ENCODE results near the gene SH3TC1.

The SH3TC1 gene

GRCh38 chr4:8220661-8221450, 21.8 kb downstream of the SH3TC1 start:
- Histone ChIP-seq H3K36me3 (ENCODE audit: control insufficient read depth in 1 of 2, insufficient read depth in 2 of 2, low read length in 2 of 2) (peaks cover 0 to 5% of the 10 kb centered on the region in 2 donors), H3K4me3 (ENCODE audit: low read depth in 1 of 2, low read length in 2 of 2) (no peak overlapping the region), H3K27me3 (ENCODE audit: low read depth, low read length) (no peaks in the 10 kb centered on the region), H3K4me1 (ENCODE audit: control insufficient read depth in 1 of 2, insufficient read depth in 2 of 2, low read length in 2 of 2) (no peaks in the 10 kb centered on the region), H3K9me3 (ENCODE audit: control insufficient read depth in 1 of 2, low read length in 2 of 2) (no peaks in the 10 kb centered on the region), H3K27ac (ENCODE audit: low read length) (no peak overlapping the region)

- Histone ChIP-seq H3K27me3 (ENCODE audit: low read depth, low read length) (no peaks in the 10 kb centered on the region), H3K9me3 (ENCODE audit: control insufficient read depth in 1 of 2, low read length in 2 of 2) (no peaks in the 10 kb centered on the region), H3K36me3 (ENCODE audit: control insufficient read depth in 1 of 2, insufficient read depth in 2 of 2, low read length in 2 of 2) (peaks cover 0 to 5% of the 10 kb centered on the region in 2 donors), H3K27ac (ENCODE audit: low read length) (no peak overlapping the region), H3K4me3 (ENCODE audit: low read depth in 1 of 2, low read length in 2 of 2) (no peak overlapping the region), H3K4me1 (ENCODE audit: control insufficient read depth in 1 of 2, insufficient read depth in 2 of 2, low read length in 2 of 2) (no peaks in the 10 kb centered on the region)
Measured at GRCh38 chr4:8221476-8221875, 22.4 kb downstream of the SH3TC1 start.

- H3K27ac ChIP-seq (ENCODE audit: low read length): no peak overlapping the region
- H3K36me3 ChIP-seq (ENCODE audit: control insufficient read depth in 1 of 2, insufficient read depth in 2 of 2, low read length in 2 of 2): peaks cover 0 to 5% of the 10 kb centered on the region in 2 donors
Measured at GRCh38 chr4:8221985-8222384, 22.9 kb downstream of the SH3TC1 start.

GRCh38 chr4:8222609-8223388, 23.7 kb downstream of the SH3TC1 start:
- H3K4me3 ChIP-seq (ENCODE audit: low read depth in 1 of 2, low read length in 2 of 2): no peak overlapping the region
- H3K9me3 ChIP-seq (ENCODE audit: control insufficient read depth in 1 of 2, low read length in 2 of 2): no peaks in the 10 kb centered on the region
- H3K36me3 ChIP-seq (ENCODE audit: control insufficient read depth in 1 of 2, insufficient read depth in 2 of 2, low read length in 2 of 2): peaks cover 0 to 5% of the 10 kb centered on the region in 2 donors
- peaks cover 0 to 1% of the 10 kb centered on the region in 2 donors for H3K4me1 ChIP-seq (ENCODE audit: control insufficient read depth in 1 of 2, insufficient read depth in 2 of 2, low read length in 2 of 2)
- H3K27me3 ChIP-seq (ENCODE audit: low read depth, low read length): no peaks in the 10 kb centered on the region
- H3K27ac ChIP-seq (ENCODE audit: low read length): no peak overlapping the region

More at GRCh38 chr4:8221985-8222384, 22.9 kb downstream of the SH3TC1 start:
- no peak overlapping the region for H3K4me3 ChIP-seq (ENCODE audit: low read depth in 1 of 2, low read length in 2 of 2)
- no peaks in the 10 kb centered on the region for H3K27me3 ChIP-seq (ENCODE audit: low read depth, low read length)
- H3K4me1 ChIP-seq (ENCODE audit: control insufficient read depth in 1 of 2, insufficient read depth in 2 of 2, low read length in 2 of 2): no peaks in the 10 kb centered on the region
- no peaks in the 10 kb centered on the region for H3K9me3 ChIP-seq (ENCODE audit: control insufficient read depth in 1 of 2, low read length in 2 of 2)

- no peaks in the 10 kb centered on the region for H3K27me3 ChIP-seq (ENCODE audit: low read depth, low read length)
- H3K36me3 ChIP-seq (ENCODE audit: control insufficient read depth in 1 of 2, insufficient read depth in 2 of 2, low read length in 2 of 2): peaks cover 0 to 5% of the 10 kb centered on the region in 2 donors
- no peak overlapping the region for H3K27ac ChIP-seq (ENCODE audit: low read length)
- H3K4me3 ChIP-seq (ENCODE audit: low read depth in 1 of 2, low read length in 2 of 2): no peak overlapping the region
- no peaks in the 10 kb centered on the region for H3K9me3 ChIP-seq (ENCODE audit: control insufficient read depth in 1 of 2, low read length in 2 of 2)
- H3K4me1 ChIP-seq (ENCODE audit: control insufficient read depth in 1 of 2, insufficient read depth in 2 of 2, low read length in 2 of 2): peaks cover 0 to 11% of the 10 kb centered on the region in 2 donors
Measured at GRCh38 chr4:8224267-8224974, 25.3 kb downstream of the SH3TC1 start.

- Histone ChIP-seq H3K4me3 (ENCODE audit: low read depth in 1 of 2, low read length in 2 of 2) (no peak overlapping the region), H3K27me3 (ENCODE audit: low read depth, low read length) (no peaks in the 10 kb centered on the region), H3K36me3 (ENCODE audit: control insufficient read depth in 1 of 2, insufficient read depth in 2 of 2, low read length in 2 of 2) (peaks cover 0 to 5% of the 10 kb centered on the region in 2 donors), H3K9me3 (ENCODE audit: control insufficient read depth in 1 of 2, low read length in 2 of 2) (no peaks in the 10 kb centered on the region), H3K27ac (ENCODE audit: low read length) (no peak overlapping the region), H3K4me1 (ENCODE audit: control insufficient read depth in 1 of 2, insufficient read depth in 2 of 2, low read length in 2 of 2) (peaks cover 0 to 11% of the 10 kb centered on the region in 2 donors)
Measured at GRCh38 chr4:8224975-8225625, 26.0 kb downstream of the SH3TC1 start.

- H3K9me3 ChIP-seq (ENCODE audit: control insufficient read depth in 1 of 2, low read length in 2 of 2): no peaks in the 10 kb centered on the region
- no peak overlapping the region for H3K27ac ChIP-seq (ENCODE audit: low read length)
- peaks cover 0 to 5% of the 10 kb centered on the region in 2 donors for H3K36me3 ChIP-seq (ENCODE audit: control insufficient read depth in 1 of 2, insufficient read depth in 2 of 2, low read length in 2 of 2)
- H3K4me1 ChIP-seq (ENCODE audit: control insufficient read depth in 1 of 2, insufficient read depth in 2 of 2, low read length in 2 of 2): peaks cover 0 to 11% of the 10 kb centered on the region in 2 donors
- no peaks in the 10 kb centered on the region for H3K27me3 ChIP-seq (ENCODE audit: low read depth, low read length)
- no peak overlapping the region for H3K4me3 ChIP-seq (ENCODE audit: low read depth in 1 of 2, low read length in 2 of 2)
Measured at GRCh38 chr4:8225706-8226443, 26.8 kb downstream of the SH3TC1 start.

- Histone ChIP-seq H3K27ac (ENCODE audit: low read length) (no peak overlapping the region), H3K27me3 (ENCODE audit: low read depth, low read length) (no peaks in the 10 kb centered on the region), H3K9me3 (ENCODE audit: control insufficient read depth in 1 of 2, low read length in 2 of 2) (no peaks in the 10 kb centered on the region), H3K36me3 (ENCODE audit: control insufficient read depth in 1 of 2, insufficient read depth in 2 of 2, low read length in 2 of 2) (peaks cover 0 to 5% of the 10 kb centered on the region in 2 donors), H3K4me3 (ENCODE audit: low read depth in 1 of 2, low read length in 2 of 2) (no peak overlapping the region), H3K4me1 (ENCODE audit: control insufficient read depth in 1 of 2, insufficient read depth in 2 of 2, low read length in 2 of 2) (peaks cover 0 to 11% of the 10 kb centered on the region in 2 donors)
Measured at GRCh38 chr4:8227201-8227770, 28.2 kb downstream of the SH3TC1 start.

GRCh38 chr4:8227771-8228318, 28.8 kb downstream of the SH3TC1 start:
- no peaks in the 10 kb centered on the region for H3K9me3 ChIP-seq (ENCODE audit: control insufficient read depth in 1 of 2, low read length in 2 of 2)
- no peak overlapping the region for H3K27ac ChIP-seq (ENCODE audit: low read length)
- H3K4me3 ChIP-seq (ENCODE audit: low read depth in 1 of 2, low read length in 2 of 2): no peak overlapping the region
- H3K36me3 ChIP-seq (ENCODE audit: control insufficient read depth in 1 of 2, insufficient read depth in 2 of 2, low read length in 2 of 2): peaks cover 0 to 5% of the 10 kb centered on the region in 2 donors
- H3K4me1 ChIP-seq (ENCODE audit: control insufficient read depth in 1 of 2, insufficient read depth in 2 of 2, low read length in 2 of 2): peaks cover 0 to 11% of the 10 kb centered on the region in 2 donors
- no peaks in the 10 kb centered on the region for H3K27me3 ChIP-seq (ENCODE audit: low read depth, low read length)

Data from muscle layer of duodenum (tissue), 2 donors.